ENCODE measurements around the gene SP140L. TPM values are rescaled to one million over a fixed set of nuclear protein-coding genes. Genes with fewer than 3 reads are reported as not detected.
"Not testable (repeated sequence)": the region's sequence is repeated elsewhere in the genome, so short reads cannot be mapped to it uniquely, and the experiment has no call there.

SP140L gene
- total and polyA plus RNA-seq, 7 donors: 1.6 to 6.7 (median 3.7) TPM

DNA sequence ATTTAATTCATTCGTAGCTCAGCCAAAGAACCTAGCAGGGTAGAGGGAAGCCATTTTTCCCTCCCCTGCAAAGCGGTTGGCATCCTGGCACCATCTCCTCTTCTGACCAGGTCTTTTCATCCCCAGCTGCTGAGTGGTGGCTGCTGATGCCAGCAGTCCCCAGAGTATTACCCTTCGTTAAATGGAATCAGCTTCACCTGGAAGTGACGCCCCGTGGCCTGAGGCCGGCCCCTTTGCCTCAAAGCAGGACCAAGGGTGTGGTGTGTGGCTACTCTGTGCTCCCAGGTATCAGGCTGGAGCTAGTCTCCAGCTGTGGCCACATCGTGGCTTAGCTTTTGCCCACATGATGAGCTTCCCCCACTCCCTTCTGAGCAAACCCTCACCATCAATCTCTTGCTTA is 76.8 kb downstream of the SP140L start:
- H3K36me3 ChIP-seq (ENCODE audit: insufficient read depth in 1 of 2, low read depth in 1 of 2): peaks cover 0 to 5% of the 10 kb centered on the region in 2 donors
- TF ChIP-seq, protein P1, sequence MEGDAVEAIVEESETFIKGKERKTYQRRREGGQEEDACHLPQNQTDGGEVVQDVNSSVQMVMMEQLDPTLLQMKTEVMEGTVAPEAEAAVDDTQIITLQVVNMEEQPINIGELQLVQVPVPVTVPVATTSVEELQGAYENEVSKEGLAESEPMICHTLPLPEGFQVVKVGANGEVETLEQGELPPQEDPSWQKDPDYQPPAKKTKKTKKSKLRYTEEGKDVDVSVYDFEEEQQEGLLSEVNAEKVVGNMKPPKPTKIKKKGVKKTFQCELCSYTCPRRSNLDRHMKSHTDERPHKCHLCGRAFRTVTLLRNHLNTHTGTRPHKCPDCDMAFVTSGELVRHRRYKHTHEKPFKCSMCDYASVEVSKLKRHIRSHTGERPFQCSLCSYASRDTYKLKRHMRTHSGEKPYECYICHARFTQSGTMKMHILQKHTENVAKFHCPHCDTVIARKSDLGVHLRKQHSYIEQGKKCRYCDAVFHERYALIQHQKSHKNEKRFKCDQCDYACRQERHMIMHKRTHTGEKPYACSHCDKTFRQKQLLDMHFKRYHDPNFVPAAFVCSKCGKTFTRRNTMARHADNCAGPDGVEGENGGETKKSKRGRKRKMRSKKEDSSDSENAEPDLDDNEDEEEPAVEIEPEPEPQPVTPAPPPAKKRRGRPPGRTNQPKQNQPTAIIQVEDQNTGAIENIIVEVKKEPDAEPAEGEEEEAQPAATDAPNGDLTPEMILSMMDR (IDR thresholded peaks at IDR 0.05): no peak
- H3K4me3 ChIP-seq: no peak overlapping the region
- no peaks in the 10 kb centered on the region for H3K9me3 ChIP-seq
- H3K27me3 ChIP-seq (ENCODE audit: insufficient read depth in 3 of 3, low read length in 2 of 3): no peaks in the 10 kb centered on the region
- 90 to 92% (median 91%) methylated on average over 7 of the region's 7 CpGs for WGBS, 3 donors
- intact Hi-C loops (cut with DNase I): no loop called here
- no peak for ATAC-seq
- no peaks in the 10 kb centered on the region for H3K4me1 ChIP-seq
- no peak overlapping the region for H3K27ac ChIP-seq
- DNase-seq: no peak

DNA sequence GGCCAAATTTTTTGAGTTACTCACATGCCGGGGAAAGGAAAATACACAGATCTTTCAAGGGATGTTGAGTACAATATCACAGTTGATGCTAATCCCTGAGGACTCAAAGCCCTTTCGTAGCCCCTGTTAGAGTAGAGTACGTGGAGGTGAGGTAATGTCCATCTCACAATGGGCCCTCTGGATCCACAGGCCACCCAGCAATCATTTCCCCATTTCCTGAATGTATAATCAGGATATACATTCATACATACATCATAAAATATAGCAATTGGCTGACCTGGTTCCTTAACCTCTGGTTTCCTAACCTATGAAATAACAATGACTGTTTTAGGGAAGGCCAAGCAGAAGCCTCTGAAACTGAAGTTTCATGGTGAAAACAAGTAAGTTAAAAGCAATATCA is 78.8 kb downstream of the SP140L start:
- 90 to 95% (median 94%) methylated on average over 3 of the region's 3 CpGs for WGBS, 3 donors
- intact Hi-C loops (cut with DNase I): no loop called here
- no peaks in the 10 kb centered on the region for H3K9me3 ChIP-seq
- TF ChIP-seq, protein P1 (IDR thresholded peaks at IDR 0.05): no peak
- ATAC-seq (no peak), DNase-seq (no peak)
- no peak overlapping the region for H3K27ac ChIP-seq
- H3K4me3 ChIP-seq: no peak overlapping the region
- no peaks in the 10 kb centered on the region for H3K36me3 ChIP-seq (ENCODE audit: insufficient read depth in 1 of 2, low read depth in 1 of 2)
- H3K4me1 ChIP-seq: no peaks in the 10 kb centered on the region
- no peaks in the 10 kb centered on the region for H3K27me3 ChIP-seq (ENCODE audit: insufficient read depth in 3 of 3, low read length in 2 of 3)

DNA sequence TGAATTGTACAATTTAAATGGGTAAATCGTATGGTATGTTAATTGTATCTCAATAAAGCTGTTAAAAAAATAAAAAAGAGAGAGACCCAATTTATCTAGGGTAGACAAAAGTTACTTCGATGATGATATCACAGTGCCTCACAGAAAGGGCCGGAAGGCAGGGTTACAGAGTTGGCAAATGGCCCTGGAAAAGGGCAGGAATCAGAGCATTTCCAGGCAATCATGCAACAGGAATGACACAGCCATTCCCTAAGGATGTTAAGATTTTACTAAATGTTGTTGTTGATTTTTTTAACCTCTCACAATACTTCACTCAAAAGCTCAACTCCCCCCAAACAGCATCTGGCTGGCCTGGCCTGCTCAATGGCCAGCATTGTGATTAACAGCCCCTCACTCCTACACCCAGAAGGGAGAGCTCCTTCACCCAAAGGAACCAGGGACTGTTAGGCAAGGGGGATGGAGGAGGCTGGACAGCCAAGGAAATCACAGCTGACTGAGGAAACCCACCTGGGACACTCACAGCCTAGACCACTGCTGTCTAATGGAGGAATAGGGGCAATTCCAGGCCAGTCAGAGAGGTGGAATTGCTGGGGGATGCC is 81.3 kb downstream of the SP140L start:
- intact Hi-C loops (cut with DNase I): no loop called here
- Histone ChIP-seq H3K9me3 (no peaks in the 10 kb centered on the region), H3K27ac (peak overlapping the region; percentile 54), H3K36me3 (ENCODE audit: insufficient read depth in 1 of 2, low read depth in 1 of 2) (no peaks in the 10 kb centered on the region), H3K4me1 (peaks cover 10% of the 10 kb centered on the region), H3K27me3 (ENCODE audit: insufficient read depth in 3 of 3, low read length in 2 of 3) (no peaks in the 10 kb centered on the region), H3K4me3 (no peak overlapping the region)
- peak in 2 of 4 donors; percentile 27 to 28 for ATAC-seq
- peak; percentile 60 to 66 for DNase-seq
- 36 to 48% (median 45%) methylated on average over 3 of the region's 3 CpGs for WGBS, 3 donors
- TF ChIP-seq, protein P1 (IDR thresholded peaks at IDR 0.05): no peak

DNA sequence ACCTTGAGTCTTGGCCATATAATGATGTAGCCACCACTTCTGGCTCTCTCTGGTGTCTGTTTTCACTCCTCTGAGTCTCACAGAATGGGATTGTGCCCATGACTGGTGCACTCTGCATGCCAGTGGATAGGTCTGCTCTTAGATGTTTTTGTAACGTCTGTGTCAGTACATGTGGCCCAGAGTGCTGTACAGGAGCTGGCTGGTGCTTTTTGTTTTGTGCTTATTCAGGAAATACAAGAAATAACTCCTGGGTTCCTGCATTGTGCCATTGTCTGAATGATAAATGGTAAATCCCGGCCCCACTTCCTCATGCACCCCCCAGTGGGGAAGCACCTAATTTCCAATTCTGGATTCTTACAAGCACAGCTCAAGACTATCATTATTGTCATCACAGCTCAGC is 82.3 kb downstream of the SP140L start:
- H3K36me3 ChIP-seq (ENCODE audit: insufficient read depth in 1 of 2, low read depth in 1 of 2); H3K4me3 ChIP-seq; H3K9me3 ChIP-seq; H3K27me3 ChIP-seq (ENCODE audit: insufficient read depth in 3 of 3, low read length in 2 of 3); DNase-seq; ATAC-seq; intact Hi-C loops (cut with DNase I): not testable (repeated sequence)
- Histone ChIP-seq H3K4me1 (peaks cover 10% of the 10 kb centered on the region), H3K27ac (peak overlapping the region; percentile 54)
- WGBS, 3 donors: 34 to 45% (median 39%) methylated on average over 2 of the region's 2 CpGs

DNA sequence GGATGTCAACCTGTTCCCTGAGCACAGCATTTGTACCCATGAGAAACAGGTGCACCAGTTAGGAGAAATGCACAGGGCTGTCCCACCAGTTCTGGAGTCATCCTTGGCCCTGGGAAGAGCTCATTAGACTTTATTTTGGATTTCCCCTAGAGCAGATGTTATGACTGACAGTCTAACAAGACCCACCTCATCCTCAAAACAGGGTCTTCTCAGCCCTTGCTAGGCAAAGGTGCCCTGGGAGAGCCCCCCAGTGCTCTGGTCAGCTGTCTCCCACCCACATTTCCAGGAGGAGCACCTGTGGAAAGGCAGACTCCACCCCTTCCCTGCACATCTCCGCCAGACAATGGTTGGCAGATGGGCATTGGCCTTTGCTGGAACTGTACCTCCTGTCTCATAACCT is 83.3 kb downstream of the SP140L start:
- intact Hi-C loops (cut with DNase I): loop anchor here in 1 of 2 donors (5.0 kb wide), 1 partner anchor 83 kb away; the partner anchor contains the start of gene SP140L
- Histone ChIP-seq H3K36me3 (ENCODE audit: insufficient read depth in 1 of 2, low read depth in 1 of 2) (no peaks in the 10 kb centered on the region), H3K27ac (no peak overlapping the region), H3K4me1 (peaks cover 10% of the 10 kb centered on the region), H3K9me3 (no peaks in the 10 kb centered on the region), H3K27me3 (ENCODE audit: insufficient read depth in 3 of 3, low read length in 2 of 3) (no peaks in the 10 kb centered on the region), H3K4me3 (no peak overlapping the region)
- TF ChIP-seq, protein P1 (IDR thresholded peaks at IDR 0.05): no peak
- ATAC-seq (no peak), DNase-seq (no peak)
- WGBS, 3 donors: 97 to 100% (median 100%) methylated on average over 1 of the region's 1 CpG
